GM03348 (cell line): ENCODE measurements around the gene NPM1.
"Not testable (repeated sequence)": the region's sequence is repeated elsewhere in the genome, so short reads cannot be mapped to it uniquely, and the experiment has no call there.

Experiments
- DNase-seq: peaks from one replicate; pipeline ENCODE4 v3.0.0; 2012; ENCODE audit warnings: low spot score

The NPM1 gene, protein sequence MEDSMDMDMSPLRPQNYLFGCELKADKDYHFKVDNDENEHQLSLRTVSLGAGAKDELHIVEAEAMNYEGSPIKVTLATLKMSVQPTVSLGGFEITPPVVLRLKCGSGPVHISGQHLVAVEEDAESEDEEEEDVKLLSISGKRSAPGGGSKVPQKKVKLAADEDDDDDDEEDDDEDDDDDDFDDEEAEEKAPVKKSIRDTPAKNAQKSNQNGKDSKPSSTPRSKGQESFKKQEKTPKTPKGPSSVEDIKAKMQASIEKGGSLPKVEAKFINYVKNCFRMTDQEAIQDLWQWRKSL

GRCh38 chr5:171387345-171387969 is at the start of gene NPM1:
NPM1 (plus strand) TSS chr5:171387849; CDS start chr5:171387949, 100 bp downstream.
- DNase-seq = peak; percentile 100

DNA sequence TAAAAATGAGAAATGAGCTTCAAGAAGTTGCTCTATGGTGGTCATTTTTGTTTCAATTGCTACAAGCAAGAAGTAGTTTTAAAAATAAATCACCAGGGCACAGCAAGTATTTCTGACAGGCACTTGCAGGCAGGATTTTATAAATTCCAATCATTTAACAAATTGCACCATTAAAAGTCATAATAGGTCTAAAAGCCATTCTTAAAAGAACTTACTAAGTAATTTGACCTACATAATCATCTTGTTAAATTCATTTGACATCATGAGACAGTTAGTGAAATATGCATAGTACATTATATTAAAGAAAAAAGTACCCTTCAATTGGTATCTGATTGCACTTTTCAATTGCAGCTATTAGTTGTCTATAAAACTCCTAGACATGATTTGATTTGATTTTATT is 47.6 kb upstream of the NPM1 start:
- no peak for DNase-seq

GRCh38 chr5:171340491-171340890 is 47.2 kb upstream of the NPM1 start:
- no peak for DNase-seq

DNA sequence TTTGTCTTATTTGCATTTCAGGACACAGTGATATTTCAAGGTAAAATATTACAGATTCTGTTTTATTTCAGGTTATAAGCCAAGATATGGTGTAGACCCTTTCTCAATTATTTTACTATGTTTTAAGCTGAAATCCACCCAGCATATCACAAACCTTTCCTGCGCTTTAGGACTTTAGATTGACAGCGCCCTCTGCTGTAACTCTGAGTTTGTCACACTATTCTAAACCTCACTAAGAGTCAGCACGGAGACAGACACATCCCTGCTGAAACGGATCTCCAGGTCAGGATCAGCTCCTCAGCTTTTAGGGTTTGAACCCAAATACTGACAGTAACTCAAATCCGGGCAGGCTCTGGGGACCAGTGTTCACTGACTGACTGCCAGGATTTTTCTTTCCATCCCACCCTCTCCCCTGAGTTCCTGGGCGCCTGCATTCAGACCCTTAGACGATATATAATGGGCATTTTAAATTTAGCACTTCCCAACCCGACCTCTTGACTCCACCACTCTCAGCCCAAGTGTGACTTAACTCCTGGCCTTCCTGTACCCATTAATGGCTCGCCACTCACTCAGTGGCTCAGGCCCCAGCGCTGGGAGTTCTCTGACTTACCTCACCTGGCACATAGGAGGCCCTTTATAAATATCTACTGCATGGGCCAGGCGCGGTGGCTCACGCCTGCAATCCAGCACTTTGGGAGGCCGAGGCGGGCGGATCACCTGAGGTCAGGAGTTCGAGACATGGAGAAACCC is 45.1 kb upstream of the NPM1 start:
- peak; percentile 80 for DNase-seq

- no peak for DNase-seq
These were observed 42.6 kb upstream of the NPM1 start for GRCh38 chr5:171344936-171345608.

- peak; percentile 54 for DNase-seq
These were observed 36.0 kb upstream of the NPM1 start for GRCh38 chr5:171351536-171352073.

DNA sequence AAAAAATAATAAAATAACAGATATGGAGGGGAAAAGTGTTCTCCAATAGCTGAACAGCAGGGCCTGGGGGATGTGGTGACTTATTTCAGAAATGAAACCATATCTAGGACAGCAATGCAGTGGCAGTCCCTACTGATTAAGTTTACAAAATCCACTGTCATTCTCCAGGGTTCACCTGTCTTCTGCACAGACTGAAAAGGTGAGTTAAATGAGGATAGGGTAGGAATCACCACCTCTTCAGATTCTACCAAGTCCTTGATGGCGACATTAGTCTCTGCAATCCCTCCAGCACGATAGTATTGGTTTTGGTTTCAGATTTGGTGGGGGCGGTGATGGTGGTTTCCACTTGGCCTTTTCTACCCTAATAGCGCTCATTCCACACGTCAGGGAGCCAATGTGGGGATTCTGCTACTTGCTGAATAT is 32.3 kb upstream of the NPM1 start:
- no peak for DNase-seq

DNA sequence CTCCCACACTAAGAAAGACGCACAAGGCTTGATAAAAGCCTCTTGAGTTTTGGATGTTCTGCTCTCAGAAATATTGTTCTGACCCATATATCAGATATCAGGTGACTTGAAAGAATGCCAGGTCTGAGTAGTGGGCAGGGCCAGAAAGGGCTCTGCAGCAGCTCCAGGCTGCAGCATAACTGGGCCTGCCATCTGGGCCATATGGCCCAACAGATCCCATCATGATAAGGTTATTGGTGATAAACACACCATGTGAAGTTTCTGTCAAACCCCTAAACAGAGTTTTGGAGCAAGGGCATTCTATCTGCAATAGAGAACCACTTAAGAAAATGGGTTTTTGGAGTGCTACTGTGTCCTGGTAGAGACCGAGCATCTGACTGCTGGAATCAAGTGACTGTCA is 29.8 kb upstream of the NPM1 start:
- DNase-seq = no peak

DNA sequence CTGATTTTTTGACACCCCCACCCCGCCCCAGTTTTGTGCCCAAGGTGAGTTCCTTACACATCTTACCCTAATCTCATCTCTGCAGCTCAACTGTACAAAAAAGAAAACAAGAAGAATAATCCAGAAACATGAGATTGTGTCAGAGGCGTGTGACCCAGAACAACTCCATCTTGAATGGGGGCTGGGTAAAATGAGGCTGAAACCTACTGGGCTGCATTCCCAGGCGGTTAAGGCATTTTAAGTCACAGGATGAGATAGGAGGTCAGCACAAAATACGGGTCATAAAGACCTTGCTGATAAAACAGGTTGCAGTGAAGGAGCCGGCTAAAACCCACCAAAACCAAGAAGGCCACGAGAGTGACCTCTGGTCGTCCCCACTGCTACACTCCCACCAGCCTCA is 26.5 kb upstream of the NPM1 start:
- DNase-seq = not testable (repeated sequence)

- DNase-seq = not testable (repeated sequence)
These were observed 24.4 kb upstream of the NPM1 start for GRCh38 chr5:171363249-171363648.

- no peak for DNase-seq
These were observed 23.8 kb upstream of the NPM1 start for GRCh38 chr5:171363846-171364245.

- no peak for DNase-seq
These were observed 22.3 kb upstream of the NPM1 start for GRCh38 chr5:171365351-171365750.

DNA sequence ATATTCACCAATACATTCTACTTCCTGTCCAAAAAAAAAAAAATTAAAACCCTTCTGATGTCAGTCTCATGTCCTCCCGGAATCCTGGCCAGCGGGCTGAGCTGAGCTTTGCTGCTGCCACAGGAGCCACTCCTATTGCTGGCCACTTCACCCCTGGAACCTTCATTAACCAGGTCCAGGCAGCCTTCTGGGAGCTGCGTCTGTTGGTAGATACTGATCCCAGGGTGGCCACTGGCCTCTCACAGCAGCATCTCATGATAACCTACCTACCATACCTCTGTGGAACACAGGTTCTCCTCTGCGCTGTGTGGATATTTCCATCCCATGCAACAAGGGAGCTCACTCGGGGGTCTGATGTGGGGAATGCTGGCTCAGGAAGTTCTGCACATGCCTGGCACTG is 21.0 kb upstream of the NPM1 start:
- no peak for DNase-seq

DNA sequence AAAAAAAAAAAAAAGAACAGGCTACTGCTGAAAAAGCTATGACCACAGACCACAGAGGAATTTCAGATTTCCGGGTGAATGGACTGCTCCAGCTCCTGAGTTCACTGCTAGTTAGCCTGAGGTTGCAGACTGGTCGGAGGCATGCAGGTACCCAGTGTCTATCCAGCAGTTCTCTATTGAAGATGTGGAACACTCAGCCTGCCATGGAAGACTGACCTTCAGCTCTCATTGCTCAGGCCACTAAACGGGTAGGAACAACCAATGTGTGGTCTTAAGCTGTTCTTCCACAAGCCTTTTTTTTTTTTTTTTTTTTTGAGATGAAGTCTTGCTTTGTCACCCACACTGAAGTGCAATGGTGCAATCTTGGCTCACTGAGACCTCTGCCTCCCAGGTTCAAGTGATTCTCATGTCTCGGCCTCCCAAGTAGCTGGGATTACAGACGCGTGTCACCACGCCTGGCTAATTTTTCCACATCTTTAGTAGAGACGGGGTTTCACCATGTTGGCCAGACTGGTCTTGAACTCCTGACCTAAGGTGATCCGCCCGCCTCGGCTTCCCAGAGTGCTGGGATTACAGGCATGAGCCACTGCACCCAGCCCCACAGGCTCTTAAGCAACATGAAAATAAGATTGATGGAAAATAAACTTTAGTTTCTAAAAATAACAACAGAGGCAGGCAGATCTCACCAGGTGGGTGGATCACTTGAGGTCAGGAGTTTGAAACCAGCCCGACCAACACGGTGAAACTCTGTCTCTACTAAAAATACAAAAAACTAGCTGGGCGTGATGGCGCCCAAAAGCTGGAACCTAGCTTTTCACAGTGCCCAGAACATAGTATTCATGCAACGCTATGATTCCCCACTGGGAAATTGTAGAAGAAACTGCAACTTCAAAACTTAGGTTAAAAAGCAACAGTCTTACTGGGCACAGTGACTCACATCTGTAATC is 20.0 kb upstream of the NPM1 start:
- DNase-seq = peak; percentile 73

DNA sequence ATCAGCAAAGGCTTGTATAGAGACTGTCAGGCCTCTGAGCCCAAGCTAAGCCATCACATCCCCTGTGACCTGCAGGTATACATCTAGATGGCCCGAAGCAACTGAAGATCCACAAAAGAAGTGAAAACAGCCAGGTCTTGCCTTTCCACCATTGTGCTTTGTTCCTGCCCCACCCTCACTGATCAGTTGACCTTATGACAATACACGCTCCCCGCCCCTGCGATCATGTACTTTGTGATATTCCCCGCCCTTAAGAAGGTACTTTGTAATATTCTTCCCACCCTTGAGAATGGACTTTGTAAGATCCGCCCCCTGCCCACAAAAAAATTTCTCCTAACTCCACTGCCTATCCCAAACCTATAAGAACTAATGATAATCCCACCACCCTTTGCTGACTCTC is 18.6 kb upstream of the NPM1 start:
- DNase-seq = no peak

DNA sequence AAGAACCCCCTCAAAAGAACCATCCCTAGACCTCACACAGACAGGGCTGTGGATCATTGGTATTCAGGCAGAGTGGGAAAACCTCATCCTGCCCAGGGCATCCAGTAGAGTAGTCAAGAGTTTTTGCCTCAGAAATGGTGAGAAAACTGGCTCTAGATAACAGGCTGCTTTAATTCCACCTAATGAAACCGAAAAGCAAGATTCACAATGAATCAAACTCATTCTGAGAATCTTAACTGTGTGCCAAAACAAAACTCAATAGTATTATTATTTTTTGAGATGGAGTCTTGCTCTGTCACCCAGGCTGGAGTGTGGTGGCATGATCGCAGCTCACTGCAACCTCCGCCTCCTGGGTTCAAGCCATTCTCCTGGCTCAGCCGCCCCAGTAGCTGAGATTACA is 17.8 kb upstream of the NPM1 start:
- DNase-seq = no peak

DNA sequence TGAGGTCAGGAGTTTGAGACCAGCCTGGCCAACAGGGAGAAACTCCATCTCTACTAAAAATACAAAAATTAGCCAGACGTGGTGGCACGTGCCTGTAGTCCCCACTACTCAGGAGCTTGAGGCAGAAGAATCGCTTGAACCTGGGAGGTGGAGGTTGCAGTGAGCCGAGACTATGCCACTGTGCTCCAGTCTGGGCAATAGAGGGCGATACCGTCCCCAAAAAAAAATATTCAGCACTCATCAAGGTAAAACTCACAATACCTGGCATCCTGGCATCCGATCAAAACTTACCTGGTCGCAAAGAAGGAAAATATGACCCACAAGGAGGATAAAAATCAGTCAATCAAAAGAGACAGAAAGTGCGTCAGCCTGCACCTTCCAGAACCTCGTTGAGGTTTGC is 16.8 kb upstream of the NPM1 start:
- not testable (repeated sequence) for DNase-seq

DNA sequence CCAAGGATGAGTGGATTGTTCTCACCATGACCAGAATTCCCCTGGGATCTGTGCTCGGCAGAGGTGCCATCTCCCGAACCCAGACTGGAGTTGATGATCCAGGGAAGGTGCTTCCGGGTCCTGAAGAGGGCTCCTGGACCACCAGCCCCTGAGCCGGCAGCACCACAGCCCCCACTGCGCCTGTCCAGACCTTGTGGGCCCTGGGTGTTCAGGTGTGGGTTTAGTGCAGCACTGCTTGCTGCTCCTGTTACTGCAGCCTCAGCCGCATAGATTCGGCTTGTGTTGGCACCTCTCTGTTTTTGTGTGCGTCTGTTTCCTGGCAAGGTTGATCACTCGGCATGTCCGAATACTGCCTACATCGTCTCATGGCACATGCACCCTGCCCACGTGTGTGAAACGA is 16.3 kb upstream of the NPM1 start:
- DNase-seq = no peak

- DNase-seq = no peak
These were observed 7.7 kb upstream of the NPM1 start for GRCh38 chr5:171379961-171380360.

- DNase-seq = not testable (repeated sequence)
These were observed 3.2 kb upstream of the NPM1 start for GRCh38 chr5:171384416-171384815.

DNA sequence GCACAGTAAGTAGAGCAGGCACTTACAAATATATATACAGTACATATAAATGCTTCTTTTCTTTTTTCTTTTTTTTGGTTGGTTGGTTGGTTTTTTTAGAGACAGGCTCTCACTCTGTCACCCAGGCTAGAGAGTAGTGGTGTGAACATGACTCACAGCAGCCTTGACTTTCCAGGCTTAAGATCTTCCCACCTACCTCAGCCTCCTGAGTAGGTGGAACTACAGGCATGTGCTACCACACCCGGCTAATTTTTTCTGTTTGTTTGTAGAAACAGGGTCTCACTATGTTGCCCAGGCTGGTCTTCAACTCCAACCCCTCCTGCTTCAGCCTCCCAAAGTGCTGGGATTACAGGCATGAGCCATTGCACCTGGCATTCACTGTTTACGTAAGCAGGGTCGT is 2.6 kb upstream of the NPM1 start:
- not testable (repeated sequence) for DNase-seq
